Measurements from ENCODE around the gene RCOR1.

- TF ChIP-seq CTCF (IDR thresholded peaks at IDR 0.05) (no peak), POLR2A (IDR thresholded peaks at IDR 0.05) (no peak)
These were observed 104.5 kb downstream of the RCOR1 start for GRCh38 chr14:102696856-102697495.

Measured in heart left ventricle (tissue), 13 donors.